Ureter (tissue), 1 donor: ENCODE measurements around the gene PUM1. TPM values are rescaled to one million over a fixed set of nuclear protein-coding genes. Genes with fewer than 3 reads are reported as not detected.
"Not testable (repeated sequence)": the region's sequence is repeated elsewhere in the genome, so short reads cannot be mapped to it uniquely, and the experiment has no call there.

Source experiments
- DNase-seq: peaks from one replicate; pipeline ENCODE4 v3.0.0-alpha.2; 2020; ENCODE audit warnings: low spot score
- total RNA-seq: library from RNA; stranded (reverse); gene quantifications from one replicate; pipeline ENCODE4 v1.2.4, GENCODE V29; 2023
- donor health status: DM: yes; HTN: yes; CAD: no.

The PUM1 gene
- 174 TPM for total RNA-seq

- DNase-seq, result peak; percentile 98
Measured at GRCh38 chr1:31065310-31066217, at the start of gene PUM1. Gene PUM1 (minus strand): TSS chr1:31065717. CDS start chr1:31059566, 6,151 bp downstream.

- DNase-seq, result no peak
Measured at GRCh38 chr1:31112266-31112935, 46.9 kb upstream of the PUM1 start.

GRCh38 chr1:31111290-31111951, 45.9 kb upstream of the PUM1 start:
- peak; percentile 67 for DNase-seq

GRCh38 chr1:31110846-31111245, 45.3 kb upstream of the PUM1 start:
- no peak for DNase-seq

GRCh38 chr1:31108861-31109260, 43.3 kb upstream of the PUM1 start:
- no peak for DNase-seq

- no peak for DNase-seq
Measured at GRCh38 chr1:31105646-31106045, 40.1 kb upstream of the PUM1 start.

- peak; percentile 48 for DNase-seq
Measured at GRCh38 chr1:31102501-31102950, 37.0 kb upstream of the PUM1 start.

- no peak for DNase-seq
Measured at GRCh38 chr1:31101147-31101502, 35.6 kb upstream of the PUM1 start.

GRCh38 chr1:31099293-31100032, 33.9 kb upstream of the PUM1 start:
- DNase-seq, result no peak

GRCh38 chr1:31095985-31096384, 30.5 kb upstream of the PUM1 start:
- no peak for DNase-seq

- DNase-seq, result no peak
Measured at GRCh38 chr1:31095298-31095981, 29.9 kb upstream of the PUM1 start.

GRCh38 chr1:31088081-31088480, 22.6 kb upstream of the PUM1 start:
- DNase-seq, result not testable (repeated sequence)

GRCh38 chr1:31084782-31085569, 19.5 kb upstream of the PUM1 start:
- no peak for DNase-seq

- no peak for DNase-seq
Measured at GRCh38 chr1:31082385-31082784, 16.9 kb upstream of the PUM1 start.

GRCh38 chr1:31073044-31073443, 7.5 kb upstream of the PUM1 start:
- DNase-seq, result no peak

GRCh38 chr1:31072304-31072746, 6.8 kb upstream of the PUM1 start:
- DNase-seq, result no peak

- no peak for DNase-seq
Measured at GRCh38 chr1:31069392-31069791, 3.9 kb upstream of the PUM1 start.

GRCh38 chr1:31064718-31065309, 703 bp downstream of the PUM1 start:
- DNase-seq, result peak; percentile 43

GRCh38 chr1:31064111-31064717, 1.3 kb downstream of the PUM1 start:
- DNase-seq, result no peak
